ENCODE measurements around the gene AEBP2.
"Not testable (repeated sequence)": the region's sequence is repeated elsewhere in the genome, so short reads cannot be mapped to it uniquely, and the experiment has no call there.

AEBP2 gene

DNA sequence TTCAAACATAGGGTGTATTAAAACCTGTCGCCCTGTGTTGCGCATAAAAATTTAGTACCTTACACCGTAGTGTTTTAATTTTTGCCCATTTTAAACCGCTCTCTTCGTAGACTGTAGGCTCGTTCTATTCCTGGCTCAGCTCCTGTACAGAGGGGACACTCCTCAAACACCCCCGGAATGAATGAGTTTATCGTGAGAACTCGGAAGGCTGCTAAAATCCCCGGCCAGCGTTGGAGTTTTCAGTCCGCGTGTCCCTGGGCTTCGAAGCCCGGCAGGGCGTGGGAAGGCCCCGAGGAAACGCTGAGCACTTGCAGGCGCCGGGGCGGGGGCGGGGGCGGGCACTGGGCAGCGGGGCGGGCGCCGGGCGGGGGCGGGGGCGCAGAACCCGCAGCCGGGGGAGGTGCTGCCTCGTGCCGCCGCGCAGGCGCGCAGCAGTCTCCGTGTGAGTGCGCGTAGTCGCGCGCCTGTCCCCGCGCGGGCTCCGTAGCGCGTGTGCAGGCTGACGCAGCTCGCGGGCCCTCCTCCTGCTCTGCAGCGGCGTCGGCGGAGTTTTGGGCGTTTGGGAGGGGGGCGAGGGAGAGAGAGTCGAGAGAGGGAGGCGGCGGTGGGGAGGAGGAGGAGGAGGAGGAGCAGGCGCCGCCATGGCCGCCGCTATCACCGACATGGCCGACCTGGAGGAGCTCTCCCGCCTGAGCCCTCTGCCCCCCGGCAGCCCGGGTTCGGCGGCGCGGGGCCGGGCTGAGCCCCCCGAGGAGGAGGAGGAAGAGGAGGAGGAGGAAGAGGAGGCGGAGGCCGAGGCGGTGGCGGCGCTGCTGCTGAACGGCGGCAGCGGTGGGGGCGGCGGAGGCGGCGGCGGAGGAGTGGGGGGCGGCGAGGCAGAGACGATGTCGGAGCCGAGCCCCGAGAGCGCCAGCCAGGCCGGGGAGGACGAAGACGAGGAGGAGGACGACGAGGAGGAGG lies at the start of gene AEBP2:
Gene AEBP2 (plus strand): TSS at position 434 of the 960 bp plus-strand sequence. CDS start 208 bp downstream, at position 642.
- peak; percentile 95 for DNase-seq

GRCh38 chr12:19390051-19390598 lies 49.2 kb upstream of the AEBP2 start:
- no peak for DNase-seq

DNA sequence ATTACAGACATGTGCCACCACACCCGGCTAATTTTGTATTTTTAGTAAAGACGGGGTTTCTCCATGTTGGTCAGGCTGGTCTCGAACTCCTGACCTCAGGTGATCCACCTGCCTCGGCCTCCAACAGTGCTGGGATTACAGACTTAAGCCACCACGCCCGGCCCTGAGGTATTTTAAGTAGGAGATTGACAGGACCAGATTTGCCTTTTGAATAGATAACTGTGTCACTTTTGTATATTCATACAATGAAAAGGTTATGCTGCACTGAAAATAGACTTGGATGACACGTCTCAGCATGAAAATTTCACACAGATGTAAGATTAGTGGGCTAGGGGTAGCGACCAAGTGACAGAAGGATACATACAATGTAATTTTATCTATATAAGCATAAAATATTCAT lies 46.6 kb upstream of the AEBP2 start:
- DNase-seq: not testable (repeated sequence)

- DNase-seq: no peak
Observed at GRCh38 chr12:19394385-19394784, 44.9 kb upstream of the AEBP2 start.

DNA sequence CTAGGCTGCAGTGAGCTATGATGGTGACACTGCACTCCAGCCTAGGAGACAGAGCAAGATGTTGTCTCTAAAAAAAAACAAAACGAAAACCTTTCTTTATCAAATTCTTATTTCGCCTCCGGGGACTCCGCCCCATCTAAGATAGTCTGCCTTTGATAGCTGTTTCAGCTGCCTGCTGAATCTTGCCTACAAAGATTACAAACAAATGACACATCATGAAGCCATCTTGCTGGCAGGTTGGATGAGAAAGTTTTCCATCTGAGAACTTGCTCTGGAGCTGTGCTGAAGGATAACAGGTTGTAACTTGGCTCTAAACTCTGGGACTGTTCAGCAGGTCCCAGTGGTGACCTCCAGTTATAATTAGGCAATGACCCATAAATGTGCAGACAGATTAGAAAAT lies 41.8 kb upstream of the AEBP2 start:
- DNase-seq: no peak

- DNase-seq: peak; percentile 21
Observed at GRCh38 chr12:19398376-19399363, 40.6 kb upstream of the AEBP2 start.

DNA sequence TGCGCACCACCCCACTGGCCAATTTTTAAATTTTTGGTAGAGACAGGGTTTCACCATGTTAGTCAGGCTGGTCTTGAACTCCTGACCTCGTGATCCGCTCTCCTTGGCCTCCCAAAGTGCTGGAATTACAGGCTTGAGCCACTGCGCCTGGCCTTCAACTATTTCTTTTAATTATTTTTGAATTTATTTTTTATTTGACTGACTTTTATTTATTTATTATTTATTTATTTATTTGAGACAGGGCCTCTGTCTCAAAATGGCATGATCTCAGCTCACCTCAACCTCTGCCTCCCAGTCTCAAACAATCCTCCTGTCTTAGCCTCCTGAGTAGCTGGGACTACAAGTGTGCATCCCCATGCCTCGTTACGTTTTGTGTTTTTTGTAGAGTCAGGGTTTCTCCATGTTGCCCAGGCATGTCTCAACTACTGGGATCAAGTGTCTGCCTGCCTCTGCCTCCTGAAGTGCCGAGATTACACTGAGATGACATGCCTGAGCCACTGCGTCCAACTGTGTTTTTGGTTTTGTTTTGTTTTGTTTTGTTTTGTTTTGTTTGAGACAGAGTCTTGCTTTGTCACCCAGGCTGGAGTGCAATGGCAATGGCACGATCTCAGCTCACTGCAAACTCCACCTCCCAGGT lies 38.5 kb upstream of the AEBP2 start:
- DNase-seq: not testable (repeated sequence)

GRCh38 chr12:19402211-19402610 lies 37.1 kb upstream of the AEBP2 start:
- no peak for DNase-seq

GRCh38 chr12:19402743-19403431 lies 36.4 kb upstream of the AEBP2 start:
- DNase-seq: no peak

- no peak for DNase-seq
Observed at GRCh38 chr12:19404242-19404880, 34.9 kb upstream of the AEBP2 start.

DNA sequence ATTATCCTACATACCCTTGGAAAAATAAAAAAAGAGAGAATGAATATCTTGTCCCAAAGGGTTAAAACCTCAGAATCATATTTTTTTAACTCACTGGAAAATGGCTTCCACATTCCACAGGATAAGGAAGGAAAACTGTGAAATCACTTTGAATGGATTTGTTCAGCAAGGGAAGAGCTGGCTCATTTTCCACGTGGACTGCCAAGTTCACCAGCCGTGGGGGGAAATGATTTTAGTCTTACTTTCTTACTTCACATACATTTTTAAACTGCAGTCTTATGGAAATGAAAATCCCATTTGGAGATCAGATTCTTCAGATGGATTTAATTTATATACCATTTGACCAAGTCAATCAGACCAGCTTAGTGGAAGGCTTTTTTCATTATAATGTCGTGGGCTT lies 29.9 kb upstream of the AEBP2 start:
- DNase-seq: peak; percentile 31

DNA sequence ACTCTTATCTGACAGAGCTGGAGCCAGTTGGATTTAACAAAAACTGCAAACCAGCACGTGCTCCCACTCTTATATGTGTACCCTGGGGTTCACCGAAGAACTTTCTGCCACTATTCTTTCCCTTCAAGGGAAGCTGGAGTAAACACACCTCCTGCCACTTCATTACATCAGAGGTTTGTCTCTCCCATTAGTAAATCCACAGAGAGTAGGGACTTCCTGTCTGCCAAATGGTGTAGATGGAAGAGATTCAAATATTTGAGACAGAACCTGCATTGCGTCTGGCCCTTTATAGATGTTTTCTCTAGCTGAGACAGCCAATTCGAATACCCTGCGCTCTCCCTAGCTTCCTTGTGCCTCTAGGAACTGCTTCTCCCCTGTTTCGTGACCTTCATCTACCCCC lies 29.1 kb upstream of the AEBP2 start:
- peak; percentile 23 for DNase-seq

DNA sequence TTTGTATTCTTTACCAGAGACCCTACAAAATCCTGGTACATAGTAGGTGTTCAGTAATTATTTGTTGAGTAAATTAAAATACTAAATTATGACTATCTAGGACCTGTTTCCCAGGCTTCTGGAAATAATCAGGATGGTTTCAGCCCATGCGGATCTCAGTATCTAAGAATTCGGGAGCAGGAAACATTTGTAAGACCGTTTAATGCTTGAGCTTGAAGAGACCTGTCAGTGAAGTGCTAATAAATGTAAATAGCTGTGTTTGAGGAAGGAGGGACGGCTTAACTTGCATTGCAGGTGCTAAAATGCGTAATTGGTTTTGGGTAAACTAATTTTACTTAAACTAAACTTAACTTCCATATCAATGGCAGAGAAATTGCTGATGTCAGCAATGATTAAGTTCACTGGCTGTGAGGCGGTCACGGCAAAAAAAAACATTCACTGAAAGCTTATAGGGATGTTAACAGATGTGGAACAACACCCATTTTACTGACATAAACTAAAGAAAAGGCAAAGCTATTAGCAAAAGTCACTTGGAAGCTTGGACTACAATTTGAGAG lies 28.6 kb upstream of the AEBP2 start:
- no peak for DNase-seq

GRCh38 chr12:19411234-19412204 lies 27.8 kb upstream of the AEBP2 start:
- DNase-seq: no peak

DNA sequence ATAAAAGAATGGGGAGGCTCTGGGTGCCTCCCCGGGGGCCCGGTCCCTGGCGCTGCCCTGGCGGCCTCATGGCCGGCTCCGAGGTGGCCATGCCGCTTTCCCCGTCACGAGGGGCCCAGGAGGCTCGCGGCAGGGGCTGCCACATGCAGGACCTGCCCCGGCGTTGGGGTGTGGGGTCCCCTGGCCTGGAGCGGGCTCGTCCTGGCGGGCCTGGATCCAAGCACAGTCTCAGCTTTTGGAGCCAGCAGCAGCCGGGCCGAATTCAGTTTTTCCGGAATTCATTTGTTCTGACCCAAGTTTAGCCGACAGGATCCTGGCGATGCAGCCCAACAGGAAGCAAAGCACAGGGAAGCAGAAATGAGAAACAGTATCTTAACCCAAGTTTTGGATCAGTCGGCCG lies 26.4 kb upstream of the AEBP2 start:
- DNase-seq: no peak

GRCh38 chr12:19413582-19413981 lies 25.7 kb upstream of the AEBP2 start:
- DNase-seq: not testable (repeated sequence)

DNA sequence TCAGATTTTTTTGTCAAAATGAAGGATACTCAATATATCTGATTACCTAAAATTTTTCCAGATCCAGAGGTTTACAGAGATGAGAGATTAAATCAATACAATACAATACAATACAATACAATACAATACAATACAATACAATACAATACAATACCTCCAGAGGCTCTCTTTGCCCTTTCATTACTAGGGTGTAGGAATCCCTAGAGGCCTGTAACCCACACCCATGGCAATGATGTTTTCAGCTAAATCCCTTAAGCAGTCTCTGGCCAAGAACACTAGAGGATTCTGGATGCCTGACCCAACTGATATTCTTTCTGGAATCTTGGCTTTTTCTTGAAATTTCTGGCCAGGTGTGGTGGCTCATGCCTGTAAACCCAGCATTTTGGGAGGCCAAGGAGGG lies 23.7 kb upstream of the AEBP2 start:
- DNase-seq: no peak

DNA sequence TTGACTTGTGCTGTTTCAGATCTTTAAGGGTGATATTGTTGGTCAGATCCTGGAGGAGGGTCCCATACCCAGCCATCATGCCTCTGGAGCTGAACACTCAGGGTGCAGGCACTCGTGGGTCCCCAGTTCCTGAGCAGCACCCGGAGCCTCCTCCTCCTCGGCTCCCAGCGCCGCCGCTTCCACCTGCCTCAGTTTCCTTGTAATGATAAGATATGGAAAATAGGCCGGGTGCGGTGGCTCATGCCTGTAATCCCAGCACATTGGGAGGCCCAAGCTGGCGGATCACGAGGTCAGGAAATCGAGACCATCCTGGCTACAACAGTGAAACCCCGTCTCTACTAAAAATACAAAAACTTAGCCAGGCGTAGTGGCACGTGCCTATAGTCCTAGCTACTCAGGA lies 20.2 kb upstream of the AEBP2 start:
- no peak for DNase-seq

DNA sequence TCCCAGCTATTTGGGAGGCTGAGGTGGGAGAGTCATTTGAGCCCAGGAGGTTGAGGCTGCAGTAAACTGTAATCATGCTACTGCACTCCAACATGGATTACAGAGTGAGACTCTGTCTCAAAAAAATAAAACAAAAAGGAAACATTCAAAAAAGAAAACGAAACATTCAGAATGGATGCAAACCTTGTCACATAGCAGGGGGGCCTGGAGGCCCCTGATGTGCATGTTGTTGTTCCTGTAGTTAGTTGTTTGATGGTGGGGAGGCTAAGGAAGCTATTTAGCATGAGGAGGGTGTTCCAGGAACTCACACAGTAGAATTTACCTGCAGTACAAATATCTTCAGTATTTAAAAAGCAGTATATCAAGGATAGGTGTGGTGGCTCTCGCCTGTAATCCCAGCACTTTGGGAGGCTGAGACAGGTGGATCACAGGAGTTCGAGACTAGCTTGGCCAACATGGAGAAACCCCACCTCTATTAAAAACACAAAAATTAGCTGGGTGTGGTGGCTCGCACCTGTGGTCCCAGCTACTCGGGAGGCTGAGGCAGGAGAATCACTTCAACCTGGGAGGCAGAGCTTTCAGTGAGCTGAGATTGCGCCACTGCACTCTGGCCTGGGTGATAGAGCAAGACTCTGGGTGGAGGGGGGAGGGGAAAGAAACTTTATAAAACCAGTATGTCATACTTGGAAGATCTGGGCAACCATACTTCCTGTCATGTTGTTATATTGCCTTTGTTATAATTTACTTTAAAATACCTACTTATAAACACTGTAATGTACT lies 17.6 kb upstream of the AEBP2 start:
- no peak for DNase-seq
